CD4-positive, alpha-beta memory T cell (primary cell): ENCODE measurements around the gene LGSN. TPM values are rescaled to one million over a fixed set of nuclear protein-coding genes. Genes with fewer than 3 reads are reported as not detected.
A peak's percentile ranks its signal among the peaks of the same experiment; 100 is the strongest.
"Not testable (repeated sequence)": the region's sequence is repeated elsewhere in the genome, so short reads cannot be mapped to it uniquely, and the experiment has no call there.

Source experiments
- CTCF ChIA-PET: fragments of 350-600 bp; sonication (Branson Sonifier 250); formaldehyde crosslinking; loops from one replicate; lab custom pipeline; 2021; ENCODE audit warnings: inconsistent platforms; ENCODE audit not compliant: partially characterized antibody; lab: Charles Lee
- POLR2A ChIA-PET: fragments of 350-600 bp; sonication (Branson Sonifier 250); formaldehyde crosslinking; loops from one replicate; lab custom pipeline; 2021; ENCODE audit not compliant: partially characterized antibody; lab: Charles Lee
- DNase-seq, 5 donors: peaks; one replicate each; pipeline versions ENCODE4 v3.0.0 to v3.0.0-alpha.2; 2020 to 2022; ENCODE audit warnings: mixed read lengths in 1 of 5
- H3K27ac ChIP-seq: one replicate; pipeline ENCODE4 v1.7.0; 2013; ENCODE audit warnings: low read depth, low read length
- H3K27me3 ChIP-seq: 2 replicates; pipeline ENCODE4 v1.7.0; 2013; ENCODE audit warnings: mild to moderate bottlenecking, low read length, moderate library complexity; ENCODE audit not compliant: insufficient read depth
- H3K36me3 ChIP-seq: 2 replicates; pipeline ENCODE4 v1.7.0; 2013; ENCODE audit warnings: mild to moderate bottlenecking, low read length, moderate library complexity; ENCODE audit not compliant: insufficient read depth
- H3K4me1 ChIP-seq: 2 replicates; pipeline ENCODE4 v1.7.0; 2013; ENCODE audit warnings: mild to moderate bottlenecking, low read length, moderate library complexity; ENCODE audit not compliant: insufficient read depth
- H3K4me3 ChIP-seq, 2 donors: one replicate each; pipeline ENCODE4 v1.7.0; 2013; ENCODE audit warnings: low read length in 2 of 2, mild to moderate bottlenecking in 1 of 2
- H3K9me3 ChIP-seq, 2 donors: one replicate each; pipeline ENCODE4 v1.7.0; 2013; ENCODE audit warnings: low read length in 2 of 2, control low read depth in 1 of 2; ENCODE audit not compliant: control insufficient read depth in 1 of 2
- H3K27ac Mint-ChIP-seq, 7 donors: one replicate each; pipeline ENCODE4 v1.8.0; 2020 to 2021; ENCODE audit warnings: mixed read lengths in 7 of 7, mild to moderate bottlenecking in 6 of 7, inconsistent platforms in 3 of 7, moderate library complexity in 3 of 7
- H3K27me3 Mint-ChIP-seq, 2 donors: one replicate each; pipeline ENCODE4 v1.8.0; 2020 to 2021; ENCODE audit warnings: mixed read lengths in 2 of 2
- H3K36me3 Mint-ChIP-seq, 2 donors: one replicate each; pipeline ENCODE4 v1.8.0; 2020 to 2021; ENCODE audit warnings: mixed read lengths in 2 of 2, inconsistent platforms in 1 of 2, mild to moderate bottlenecking in 1 of 2
- H3K4me1 Mint-ChIP-seq, 4 donors: one replicate each; pipeline ENCODE4 v1.8.0; 2020 to 2021; ENCODE audit warnings: mixed read lengths in 4 of 4, mild to moderate bottlenecking in 1 of 4
- H3K4me3 Mint-ChIP-seq, 8 donors: one replicate each; pipeline ENCODE4 v1.8.0; 2020 to 2021; ENCODE audit warnings: mixed read lengths in 8 of 8, mild to moderate bottlenecking in 7 of 8, moderate library complexity in 6 of 8, inconsistent platforms in 3 of 8
- H3K9me3 Mint-ChIP-seq, 8 donors: one replicate each; pipeline ENCODE4 v1.8.0; 2020 to 2021; ENCODE audit warnings: mixed read lengths in 8 of 8, mild to moderate bottlenecking in 5 of 8, inconsistent platforms in 3 of 8, moderate library complexity in 1 of 8
- intact Hi-C: fragments of 100-400 bp; cut with micrococcal nuclease; formaldehyde crosslinking; loops from one replicate; pipeline ENCODE4 v1.15.1; 2023
- polyA plus RNA-seq, 2 donors: library from polyadenylated mRNA; unstranded; fragments of 300-500 nt; fragmentation: Illumina TruSeq; gene quantifications; one replicate each; pipeline ENCODE4 v1.2.3, GENCODE V29; 2021
- total RNA-seq, 2 experiments: library from RNA; stranded (reverse); gene quantifications; one replicate each; pipeline ENCODE4 v1.2.3, GENCODE V29; 2021

LGSN gene
- total and polyA plus RNA-seq, 4 experiments from 2014 or later: 0.15 TPM; not detected in 3

GRCh38 chr6:63352069-63352543, 32.3 kb upstream of the LGSN start:
- H3K27ac ChIP-seq: no peak overlapping the region
- ChIA-PET CTCF (interaction anchor here (0.9 kb wide), 1 partner anchor 412 kb away, joined by 3 read pairs; no protein-coding TSS in a partner anchor), POLR2A (no interaction called here)
- peak overlapping the region in 1 of 7 donors; percentile 30 for H3K27ac Mint-ChIP-seq
- no peaks in the 10 kb centered on the region for H3K9me3 ChIP-seq
- no peaks in the 10 kb centered on the region for H3K36me3 Mint-ChIP-seq
- H3K4me1 Mint-ChIP-seq: peaks cover 1 to 9% (median 8%) of the 10 kb centered on the region in 4 donors
- H3K9me3 Mint-ChIP-seq: peaks cover 0 to 12% (median 0%) of the 10 kb centered on the region in 8 donors
- peak overlapping the region in 1 of 8 donors; percentile 19 for H3K4me3 Mint-ChIP-seq
- no peak overlapping the region for H3K4me3 ChIP-seq
- H3K4me1 ChIP-seq: peaks cover 7% of the 10 kb centered on the region
- H3K36me3 ChIP-seq: no peaks in the 10 kb centered on the region
- peaks cover 0 to 2% of the 10 kb centered on the region in 2 donors for H3K27me3 Mint-ChIP-seq
- intact Hi-C loops: loop anchor here (1.0 kb wide), 1 partner anchor 412 kb away; no protein-coding TSS in a partner anchor
- H3K27me3 ChIP-seq: no peaks in the 10 kb centered on the region
- no peak for DNase-seq

GRCh38 chr6:63349401-63349800, 29.6 kb upstream of the LGSN start:
- peaks cover 0 to 2% of the 10 kb centered on the region in 2 donors for H3K27me3 Mint-ChIP-seq
- no peak overlapping the region for H3K27ac Mint-ChIP-seq
- peaks cover 1 to 9% (median 8%) of the 10 kb centered on the region in 4 donors for H3K4me1 Mint-ChIP-seq
- H3K27me3 ChIP-seq: no peaks in the 10 kb centered on the region
- H3K4me1 ChIP-seq: peaks cover 7% of the 10 kb centered on the region
- ChIA-PET POLR2A (no interaction called here), CTCF (interaction anchor here (0.6 kb wide), 1 partner anchor 15 kb away, joined by 5 read pairs; no protein-coding TSS in a partner anchor)
- no peak overlapping the region for H3K4me3 Mint-ChIP-seq
- intact Hi-C loops: no loop called here
- no peak for DNase-seq
- H3K27ac ChIP-seq: no peak overlapping the region
- no peak overlapping the region for H3K4me3 ChIP-seq
- H3K9me3 ChIP-seq: no peaks in the 10 kb centered on the region
- no peaks in the 10 kb centered on the region for H3K36me3 ChIP-seq
- H3K36me3 Mint-ChIP-seq: no peaks in the 10 kb centered on the region
- H3K9me3 Mint-ChIP-seq: peaks cover 0 to 1% (median 0%) of the 10 kb centered on the region in 8 donors

- Mint-ChIP-seq H3K27ac (no peak overlapping the region), H3K27me3 (peaks cover 0 to 2% of the 10 kb centered on the region in 2 donors), H3K4me3 (no peak overlapping the region), H3K36me3 (no peaks in the 10 kb centered on the region), H3K9me3 (no peaks in the 10 kb centered on the region), H3K4me1 (peaks cover 1 to 9% (median 8%) of the 10 kb centered on the region in 4 donors)
- ChIA-PET POLR2A (no interaction called here), CTCF (no interaction called here)
- Histone ChIP-seq H3K27ac (no peak overlapping the region), H3K36me3 (no peaks in the 10 kb centered on the region), H3K4me1 (peaks cover 7% of the 10 kb centered on the region), H3K27me3 (no peaks in the 10 kb centered on the region), H3K4me3 (no peak overlapping the region), H3K9me3 (no peaks in the 10 kb centered on the region)
- intact Hi-C loops: no loop called here
- DNase-seq: no peak
Measured at GRCh38 chr6:63348836-63349235, 29.1 kb upstream of the LGSN start.

GRCh38 chr6:63347599-63347998, 27.8 kb upstream of the LGSN start:
- intact Hi-C loops: no loop called here
- CTCF ChIA-PET: interaction anchor here (0.8 kb wide), 1 partner anchor 22 kb away, joined by 3 read pairs; no protein-coding TSS in a partner anchor
- H3K36me3 ChIP-seq: no peaks in the 10 kb centered on the region
- no peak for DNase-seq
- no peak overlapping the region for H3K4me3 ChIP-seq
- H3K4me1 ChIP-seq: peaks cover 2% of the 10 kb centered on the region
- no peak overlapping the region for H3K27ac ChIP-seq
- H3K27ac Mint-ChIP-seq: no peak overlapping the region
- H3K36me3 Mint-ChIP-seq: no peaks in the 10 kb centered on the region
- peaks cover 1 to 7% (median 4%) of the 10 kb centered on the region in 4 donors for H3K4me1 Mint-ChIP-seq
- POLR2A ChIA-PET: no interaction called here
- no peaks in the 10 kb centered on the region for H3K9me3 Mint-ChIP-seq
- no peaks in the 10 kb centered on the region for H3K27me3 ChIP-seq
- peaks cover 0 to 2% of the 10 kb centered on the region in 2 donors for H3K27me3 Mint-ChIP-seq
- H3K9me3 ChIP-seq: no peaks in the 10 kb centered on the region
- no peak overlapping the region for H3K4me3 Mint-ChIP-seq

GRCh38 chr6:63346217-63346835, 26.5 kb upstream of the LGSN start:
- no peaks in the 10 kb centered on the region for H3K9me3 ChIP-seq
- no peaks in the 10 kb centered on the region for H3K9me3 Mint-ChIP-seq
- H3K4me3 Mint-ChIP-seq: no peak overlapping the region
- no peak overlapping the region for H3K27ac ChIP-seq
- ChIA-PET POLR2A (no interaction called here), CTCF (no interaction called here)
- H3K4me1 Mint-ChIP-seq: no peaks in the 10 kb centered on the region
- no peak for DNase-seq
- no peak overlapping the region for H3K27ac Mint-ChIP-seq
- peaks cover 0 to 2% of the 10 kb centered on the region in 2 donors for H3K27me3 Mint-ChIP-seq
- no peaks in the 10 kb centered on the region for H3K36me3 Mint-ChIP-seq
- H3K4me1 ChIP-seq: no peaks in the 10 kb centered on the region
- H3K4me3 ChIP-seq: no peak overlapping the region
- intact Hi-C loops: no loop called here
- no peaks in the 10 kb centered on the region for H3K27me3 ChIP-seq
- no peaks in the 10 kb centered on the region for H3K36me3 ChIP-seq

GRCh38 chr6:63340351-63340750, 20.6 kb upstream of the LGSN start:
- no peak for DNase-seq
- Mint-ChIP-seq H3K4me1 (no peaks in the 10 kb centered on the region), H3K9me3 (peaks cover 3 to 17% (median 13%) of the 10 kb centered on the region in 8 donors), H3K36me3 (no peaks in the 10 kb centered on the region), H3K27ac (no peak overlapping the region), H3K4me3 (no peak overlapping the region), H3K27me3 (no peaks in the 10 kb centered on the region)
- Histone ChIP-seq H3K27ac (no peak overlapping the region), H3K4me1 (no peaks in the 10 kb centered on the region), H3K9me3 (peaks cover 0 to 4% of the 10 kb centered on the region in 2 donors), H3K27me3 (no peaks in the 10 kb centered on the region), H3K36me3 (no peaks in the 10 kb centered on the region), H3K4me3 (no peak overlapping the region)
- ChIA-PET CTCF (no interaction called here), POLR2A (no interaction called here)
- intact Hi-C loops: no loop called here

GRCh38 chr6:63334652-63335051, 14.9 kb upstream of the LGSN start:
- POLR2A ChIA-PET, H3K27ac Mint-ChIP-seq, H3K9me3 Mint-ChIP-seq, H3K4me1 Mint-ChIP-seq, H3K27ac ChIP-seq, H3K9me3 ChIP-seq, H3K4me3 ChIP-seq, H3K36me3 ChIP-seq, H3K36me3 Mint-ChIP-seq, DNase-seq, H3K27me3 Mint-ChIP-seq, H3K27me3 ChIP-seq, H3K4me1 ChIP-seq, H3K4me3 Mint-ChIP-seq, intact Hi-C loops: not testable (repeated sequence)
- CTCF ChIA-PET: interaction anchor here (0.7 kb wide), 1 partner anchor 15 kb away, joined by 5 read pairs; no protein-coding TSS in a partner anchor
